HG03060 (cell line): ENCODE measurements around the gene GOT1.

Experiments
- ATAC-seq: cut with Tn5 transposase; IDR thresholded peaks from one replicate; pipeline ENCODE4 v1.9.1; 2021; ENCODE audit warnings: low read depth, moderate number of reproducible peaks; ENCODE audit not compliant: unreplicated experiment

The GOT1 gene

DNA sequence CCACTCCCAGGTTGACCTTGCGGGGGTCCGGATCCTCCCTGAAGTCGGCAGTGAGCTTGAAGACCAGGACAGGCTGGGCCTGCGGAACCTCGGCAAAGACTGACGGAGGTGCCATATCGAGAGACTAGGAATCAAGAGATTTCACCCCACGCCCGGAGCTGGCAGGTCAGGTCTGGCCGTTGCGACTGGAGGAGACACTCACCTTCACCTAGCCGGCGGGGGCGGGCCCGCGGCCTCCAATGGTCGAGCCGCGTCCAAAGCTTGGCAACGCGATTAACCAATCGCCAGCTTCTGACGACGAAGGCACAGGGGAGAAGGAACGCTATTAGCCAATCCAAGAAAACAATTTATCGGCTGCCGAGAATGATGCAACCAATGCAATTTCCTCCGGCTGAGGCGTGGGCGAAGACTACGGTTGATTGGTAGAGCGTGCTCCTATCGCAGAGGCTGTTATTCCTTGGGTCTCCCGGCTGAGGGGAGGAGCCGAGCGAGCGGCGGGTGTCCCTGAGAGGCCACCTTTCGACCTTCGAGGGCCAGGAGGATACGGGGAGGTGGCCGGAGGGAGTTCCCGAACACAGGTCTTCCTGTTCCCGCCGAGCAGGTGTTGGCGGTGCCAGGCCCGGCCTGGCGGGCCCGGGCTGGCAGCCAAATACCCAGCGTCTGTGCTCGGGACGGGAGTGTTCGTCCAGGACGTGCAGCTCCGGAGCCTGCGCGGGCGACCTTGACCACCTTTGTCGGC is at the start of gene GOT1:
GOT1 (minus strand) TSS at position 174 of the 739 bp plus-strand sequence; CDS start at position 115, 59 bp downstream.
- ATAC-seq, result peak; percentile 97

DNA sequence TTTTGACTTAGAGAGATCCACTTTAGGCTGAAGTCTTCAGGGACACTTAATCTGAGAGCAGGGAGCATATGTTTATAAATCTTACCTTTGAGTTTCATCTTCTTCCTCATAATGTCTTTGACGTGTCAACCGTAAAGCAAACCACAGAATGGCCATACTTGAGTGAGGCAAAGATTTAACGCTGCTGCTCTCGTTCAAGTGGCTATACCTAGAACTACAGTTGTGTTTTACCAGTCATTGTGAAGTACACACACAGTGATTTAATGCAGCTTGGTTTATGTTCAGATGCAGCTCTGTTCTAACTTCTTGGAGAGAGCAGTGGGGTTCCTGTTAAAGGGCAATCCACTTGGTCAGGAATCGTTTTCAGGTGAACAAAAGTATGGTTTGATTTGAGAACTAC is 39.9 kb upstream of the GOT1 start:
- ATAC-seq, result no peak

DNA sequence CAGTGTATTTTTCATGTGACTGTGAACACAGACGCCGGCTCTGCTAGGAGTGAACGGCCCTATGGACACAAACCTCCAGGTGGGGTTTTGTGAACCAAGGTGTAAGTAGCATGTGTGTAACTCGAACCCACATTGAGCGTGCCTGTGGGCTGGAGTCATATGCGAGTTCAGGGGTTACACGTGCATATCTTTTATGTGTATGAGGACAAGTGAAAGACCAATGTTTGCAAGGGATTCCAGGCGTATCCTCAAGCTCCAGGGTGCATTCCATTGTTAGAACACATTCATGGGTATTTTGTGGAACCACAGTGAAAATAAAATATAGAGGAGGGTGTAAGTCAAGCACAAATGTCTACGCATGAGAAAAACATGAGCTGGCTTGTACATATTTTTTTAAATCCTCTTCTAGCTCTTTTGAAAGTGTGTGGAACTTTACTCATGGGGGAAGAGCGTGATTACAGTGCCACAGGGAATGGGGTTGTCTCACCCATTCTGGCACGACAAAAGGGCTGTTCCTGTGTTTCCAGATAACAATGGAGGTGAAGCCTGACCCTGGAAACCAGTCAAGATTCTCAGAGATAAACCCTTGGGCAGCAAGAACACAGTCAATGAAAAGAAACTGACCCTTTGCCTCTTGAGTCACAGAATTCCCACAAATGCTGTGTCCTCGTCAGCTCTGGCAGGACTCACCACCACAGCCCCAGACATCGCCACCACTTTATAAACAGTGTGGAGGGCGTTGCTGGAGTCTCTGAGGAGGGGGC is 37.0 kb upstream of the GOT1 start:
- ATAC-seq, result no peak

- ATAC-seq, result no peak
Measured at GRCh38 chr10:99466632-99467223, 36.3 kb upstream of the GOT1 start.

DNA sequence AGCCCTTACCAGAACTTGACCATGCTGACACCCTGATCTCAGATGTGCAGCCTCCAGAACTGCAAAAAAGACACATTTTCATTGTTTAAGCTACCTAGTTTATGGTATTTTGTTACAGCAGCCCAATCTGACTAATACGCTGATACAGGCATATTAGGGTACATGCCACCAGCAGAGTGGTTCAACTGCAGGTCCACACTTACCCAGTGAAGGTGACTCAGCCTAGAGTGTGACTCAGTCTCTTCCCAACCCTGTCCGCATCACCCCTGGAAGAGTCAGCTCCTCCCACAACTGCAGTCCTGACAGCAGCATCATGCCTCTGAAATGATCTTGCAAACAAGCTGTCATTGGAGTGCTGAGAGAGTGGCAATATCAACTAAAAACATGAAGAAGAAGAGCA is 30.8 kb upstream of the GOT1 start:
- ATAC-seq, result no peak

GRCh38 chr10:99460070-99460469 is 29.6 kb upstream of the GOT1 start:
- ATAC-seq, result no peak

DNA sequence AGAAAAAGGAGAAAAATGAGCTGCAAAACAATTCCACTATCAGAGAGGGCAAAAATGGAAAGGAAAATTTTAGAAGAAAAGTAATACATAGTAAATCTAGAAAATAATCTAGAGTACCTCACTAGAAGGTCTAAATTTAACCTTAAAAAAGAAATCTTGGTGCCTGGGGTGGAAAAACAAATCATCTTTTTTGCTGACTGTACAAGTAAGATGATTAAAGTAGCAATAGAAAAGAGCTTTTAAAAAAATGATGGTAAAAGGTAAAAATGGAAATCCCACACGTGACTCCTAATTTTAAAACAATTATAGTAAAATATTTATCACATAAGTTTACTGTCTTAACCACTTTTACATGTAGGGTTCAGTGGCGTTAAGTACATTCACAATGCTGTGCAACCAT is 28.8 kb upstream of the GOT1 start:
- ATAC-seq, result no peak

DNA sequence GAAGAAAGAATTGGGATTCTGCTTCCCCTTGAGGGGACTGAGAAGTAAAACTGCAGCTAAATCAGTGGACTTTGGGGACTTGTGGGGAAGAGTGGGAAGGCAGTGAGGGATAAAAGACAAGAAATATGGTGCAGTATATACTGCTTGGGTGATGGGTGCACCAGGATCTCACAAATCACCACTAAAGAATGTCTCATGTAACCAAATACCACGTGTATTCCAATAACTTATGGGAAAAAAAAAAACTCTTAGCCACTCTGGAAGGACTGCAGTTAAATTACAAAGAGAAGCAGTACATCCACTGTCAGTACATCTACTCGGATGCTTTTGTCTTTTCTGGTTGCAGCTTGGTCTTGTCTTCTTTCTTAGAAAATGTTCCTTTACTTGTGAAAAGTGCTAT is 27.4 kb upstream of the GOT1 start:
- no peak for ATAC-seq

DNA sequence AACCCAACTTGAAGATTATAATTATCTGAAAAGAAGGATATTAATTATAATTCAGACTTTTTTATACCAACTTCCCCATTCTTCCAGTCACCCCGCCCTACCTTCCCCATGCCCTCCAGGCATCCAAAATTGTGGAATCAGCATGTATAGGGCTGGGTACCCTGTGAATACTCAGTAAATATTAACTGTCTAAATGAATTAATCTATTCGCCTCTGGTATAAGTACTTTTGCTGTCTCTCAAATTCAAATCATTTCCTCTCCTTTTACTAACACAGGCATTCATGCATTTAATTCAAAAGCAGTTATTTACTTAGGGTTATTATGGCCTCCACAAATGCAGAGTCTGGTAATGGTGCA is 26.5 kb upstream of the GOT1 start:
- no peak for ATAC-seq

- ATAC-seq, result no peak
Measured at GRCh38 chr10:99456207-99456930, 25.9 kb upstream of the GOT1 start.

- no peak for ATAC-seq
Measured at GRCh38 chr10:99451981-99452380, 21.6 kb upstream of the GOT1 start.

DNA sequence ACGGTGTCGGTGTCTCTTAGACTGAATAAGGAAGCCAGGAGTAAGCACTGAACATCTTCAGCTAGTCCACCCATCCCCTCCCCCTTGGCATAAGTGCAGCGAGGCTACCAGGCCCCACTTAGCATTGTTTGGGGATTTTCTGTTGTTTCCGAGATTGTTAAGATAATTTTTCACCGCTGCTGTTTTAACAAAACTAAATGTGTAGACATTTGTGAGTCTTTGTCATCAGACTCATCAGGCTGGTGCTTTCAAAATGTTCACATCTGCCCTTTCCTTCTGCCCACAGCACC is 21.0 kb upstream of the GOT1 start:
- ATAC-seq, result no peak

DNA sequence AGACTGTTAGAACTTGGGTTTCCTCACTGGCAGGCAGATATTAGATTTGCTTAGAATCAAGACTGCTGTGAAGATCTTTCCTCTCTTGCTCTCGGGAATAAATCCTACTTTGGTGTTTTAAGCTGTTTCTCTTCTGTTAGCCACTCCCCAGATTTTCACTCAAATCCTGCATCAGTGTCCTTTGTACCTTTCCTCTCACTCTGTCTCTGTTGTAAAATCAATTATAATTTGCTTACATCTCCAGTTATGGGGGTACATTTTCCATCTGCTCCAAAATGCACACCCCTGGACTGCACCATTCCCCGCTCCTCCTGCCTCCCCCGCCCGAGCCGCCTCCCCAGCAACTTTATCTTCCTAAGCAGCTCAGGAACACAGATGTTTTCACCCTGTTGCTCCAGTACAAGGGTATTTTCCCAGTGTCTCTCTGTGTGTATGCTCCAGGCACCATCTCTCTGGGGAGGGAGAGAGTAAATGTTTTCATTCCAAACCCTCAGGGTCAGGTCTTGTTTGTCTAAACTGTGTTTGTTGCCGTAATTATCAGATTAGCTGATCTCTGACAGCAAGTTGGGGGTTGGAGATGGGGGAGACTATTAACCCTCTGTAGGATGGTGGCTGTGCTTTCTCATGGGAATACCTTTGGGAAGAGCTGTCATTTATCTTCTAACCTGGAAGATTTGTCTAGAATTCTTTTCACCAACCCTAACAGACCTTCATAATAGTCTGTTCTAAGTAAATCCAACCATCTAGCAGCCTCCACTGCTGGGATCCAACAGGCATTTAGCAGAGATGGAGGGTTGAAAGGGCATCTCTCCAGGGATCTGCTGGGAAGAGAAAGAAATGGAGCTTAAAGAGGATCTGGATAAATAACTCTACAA is 20.4 kb upstream of the GOT1 start:
- ATAC-seq, result no peak

- ATAC-seq, result no peak
Measured at GRCh38 chr10:99450156-99450555, 19.7 kb upstream of the GOT1 start.

GRCh38 chr10:99449023-99449422 is 18.6 kb upstream of the GOT1 start:
- no peak for ATAC-seq

- ATAC-seq, result no peak
Measured at GRCh38 chr10:99444383-99445045, 14.1 kb upstream of the GOT1 start.

- ATAC-seq, result no peak
Measured at GRCh38 chr10:99443500-99443899, 13.1 kb upstream of the GOT1 start.

DNA sequence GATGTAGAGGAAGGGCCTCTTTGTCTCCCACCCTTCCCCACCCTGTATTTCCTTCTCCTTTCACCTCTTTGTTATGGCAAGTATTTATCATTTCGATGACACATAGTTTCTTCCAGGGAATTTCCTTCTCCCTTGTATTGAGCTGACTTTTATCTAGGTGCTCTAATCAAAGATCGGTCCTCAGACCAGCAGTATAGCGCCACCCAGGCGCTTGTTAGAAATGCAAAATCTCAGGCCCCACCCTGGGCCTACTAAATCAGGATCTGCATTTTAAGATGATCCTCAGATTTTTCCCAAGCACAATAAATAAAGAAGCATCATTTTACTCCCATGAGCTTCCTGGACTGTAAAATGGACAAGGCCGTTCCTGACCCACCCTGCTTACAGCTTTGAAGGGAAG is 12.0 kb upstream of the GOT1 start:
- ATAC-seq, result no peak

GRCh38 chr10:99438890-99439289 is 8.5 kb upstream of the GOT1 start:
- no peak for ATAC-seq
